A673 (cell line): ENCODE results near the gene ZNRF4. TPM values are rescaled to one million over a fixed set of nuclear protein-coding genes. Genes with fewer than 3 reads are reported as not detected.

Experiments
- BruUV-seq: library from RNA; stranded (reverse); fragments of 400-500 nt; replicated peaks from 2 replicates; lab custom pipeline; 2021; lab: Mats Ljungman, UMichigan
- CTCF ChIA-PET: fragments of 300-600 bp; sonication (Branson Sonifier 250); formaldehyde crosslinking; loops from one replicate; lab custom pipeline; 2022; ENCODE audit warnings: antibody characterized with exemption; lab: Charles Lee
- POLR2A ChIA-PET: fragments of 300-600 bp; sonication (Branson Sonifier 250); formaldehyde crosslinking; loops from one replicate; lab custom pipeline; 2022; ENCODE audit warnings: antibody characterized with exemption; ENCODE audit not compliant: low non-redundant PET; lab: Charles Lee
- DNase-seq: peaks from one replicate; pipeline ENCODE4 v3.0.0-alpha.2; 2015; ENCODE audit warnings: low spot score
- H3K27ac ChIP-seq: fragments of 200-600 bp; sonication (generic); 2 replicates; pipeline ENCODE4 v1.5.1; 2016; ENCODE audit warnings: mixed run types, low read depth, mild to moderate bottlenecking, mixed read lengths, antibody characterized with exemption, low read length; ENCODE audit not compliant: poor library complexity, severe bottlenecking
- H3K27me3 ChIP-seq: fragments of 200-600 bp; sonication (generic); replicated peaks from 2 replicates; pipeline ENCODE4 v1.6.1; 2017; ENCODE audit warnings: mixed run types, low read depth, mild to moderate bottlenecking, mixed read lengths, antibody characterized with exemption, low read length; ENCODE audit not compliant: insufficient read depth, poor library complexity
- H3K36me3 ChIP-seq: fragments of 200-600 bp; sonication (generic); 2 replicates; pipeline ENCODE4 v1.6.1; 2016; ENCODE audit warnings: mixed run types, mild to moderate bottlenecking, mixed read lengths, antibody characterized with exemption, low read length; ENCODE audit not compliant: insufficient read depth, poor library complexity, severe bottlenecking
- H3K4me1 ChIP-seq: fragments of 200-600 bp; sonication (generic); 2 replicates; pipeline ENCODE4 v1.6.1; 2017; ENCODE audit warnings: mixed run types, mild to moderate bottlenecking, mixed read lengths, antibody characterized with exemption, low read length; ENCODE audit not compliant: insufficient read depth, poor library complexity, severe bottlenecking
- H3K4me3 ChIP-seq: fragments of 200-600 bp; sonication (generic); 2 replicates; pipeline ENCODE4 v1.5.1; 2016; ENCODE audit warnings: low read depth, mixed run types, mild to moderate bottlenecking, mixed read lengths, low read length; ENCODE audit not compliant: poor library complexity, severe bottlenecking
- H3K9me3 ChIP-seq: fragments of 200-600 bp; sonication (generic); 2 replicates; pipeline ENCODE4 v1.6.1; 2016; ENCODE audit warnings: mixed run types, low read depth, mild to moderate bottlenecking, mixed read lengths, antibody characterized with exemption, low read length; ENCODE audit not compliant: poor library complexity, severe bottlenecking
- CTCF ChIP-seq: fragments of 300-800, 200-600 bp; sonication (generic); conservative IDR thresholded peaks from 2 replicates; pipeline ENCODE4 v1.5.1; 2017; ENCODE audit warnings: low read depth, mild to moderate bottlenecking, antibody characterized with exemption, low read length, moderate library complexity, mixed read lengths
- EZH2 ChIP-seq: fragments of 200-600 bp; sonication (generic); IDR thresholded peaks from 2 replicates; pipeline ENCODE4 v1.6.1; 2017; ENCODE audit warnings: borderline replicate concordance, low read depth, mild to moderate bottlenecking, mixed read lengths, antibody characterized with exemption, low read length; ENCODE audit not compliant: poor library complexity, severe bottlenecking
- intact Hi-C: fragments of 100-400 bp; cut with micrococcal nuclease; formaldehyde crosslinking; loops from one replicate; pipeline ENCODE4 v1.10.0; 2022; ENCODE audit not compliant: unreplicated experiment
- total RNA-seq: library from RNA; stranded (reverse); gene quantifications from 2 replicates; pipeline ENCODE4 v1.2.3, GENCODE V29; 2021

ZNRF4 gene
- total RNA-seq, 1 experiment from 2014 or later: not detected

GRCh38 chr19:5491565-5491964, 36.3 kb downstream of the ZNRF4 start:
- no peak for TF ChIP-seq CTCF
- no peak for TF ChIP-seq EZH2
- intact Hi-C loops: no loop called here

GRCh38 chr19:5492281-5492634, 37.0 kb downstream of the ZNRF4 start:
- ChIA-PET CTCF (no interaction called here), POLR2A (no interaction called here)
- no TSS peak for BruUV-seq
- Histone ChIP-seq H3K4me3 (no peak overlapping the region), H3K4me1 (no peaks in the 10 kb centered on the region), H3K36me3 (no peaks in the 10 kb centered on the region), H3K9me3 (no peaks in the 10 kb centered on the region), H3K27me3 (no peaks in the 10 kb centered on the region), H3K27ac (no peak overlapping the region)
- intact Hi-C loops: no loop called here
- TF ChIP-seq EZH2 (no peak), CTCF (no peak)
- DNase-seq: no peak

More at GRCh38 chr19:5491565-5491964, 36.3 kb downstream of the ZNRF4 start:
- Histone ChIP-seq H3K27ac (no peak overlapping the region), H3K4me1 (no peaks in the 10 kb centered on the region), H3K9me3 (no peaks in the 10 kb centered on the region), H3K27me3 (no peaks in the 10 kb centered on the region), H3K4me3 (no peak overlapping the region), H3K36me3 (no peaks in the 10 kb centered on the region)
- ChIA-PET CTCF (no interaction called here), POLR2A (no interaction called here)
- no peak for DNase-seq
- no TSS peak for BruUV-seq

- Histone ChIP-seq H3K27me3 (no peaks in the 10 kb centered on the region), H3K4me1 (no peaks in the 10 kb centered on the region), H3K36me3 (no peaks in the 10 kb centered on the region), H3K4me3 (no peak overlapping the region), H3K27ac (no peak overlapping the region), H3K9me3 (no peaks in the 10 kb centered on the region)
- POLR2A ChIA-PET: no interaction called here
- intact Hi-C loops: no loop called here
- CTCF ChIA-PET: no interaction called here
- no peak for DNase-seq
- TF ChIP-seq CTCF (no peak), EZH2 (no peak)
- BruUV-seq: no TSS peak
Measured at GRCh38 chr19:5492635-5493409, 37.6 kb downstream of the ZNRF4 start.
